Keratinocyte (primary cell): ENCODE data around the gene DENND4B. TPM values are rescaled to one million over a fixed set of nuclear protein-coding genes. Genes with fewer than 3 reads are reported as not detected.

Source experiments
- DNase-seq: peaks from one replicate; pipeline ENCODE4 v3.0.0-alpha.2; 2011; ENCODE audit warnings: low read depth, missing footprints, low spot score
- FAIRE-seq: peaks from 2 replicates; lab custom pipeline; 2011; peaks lifted over from hg19 to GRCh38; lab: Jason Lieb, UNC
- H2AFZ ChIP-seq: 2 replicates; pipeline ENCODE4 v1.6.0; 2012; ENCODE audit warnings: low read length, control low read depth, inconsistent platforms; ENCODE audit not compliant: control insufficient read depth
- H3K27ac ChIP-seq: 2 replicates; pipeline ENCODE4 v1.5.1; 2011; ENCODE audit warnings: low read length; ENCODE audit not compliant: control insufficient read depth, insufficient read depth
- H3K27me3 ChIP-seq: 3 replicates; pipeline ENCODE4 v1.6.0; 2011; ENCODE audit warnings: low read length; ENCODE audit not compliant: control insufficient read depth, insufficient read depth; ENCODE audit errors: extremely low read depth
- H3K36me3 ChIP-seq, 2 experiments: 2 replicates in 1 of 2; 3 replicates in 1 of 2; pipeline ENCODE4 v1.5.1; 2011; ENCODE audit warnings: low read length in 2 of 2, mild to moderate bottlenecking in 1 of 2; ENCODE audit not compliant: control insufficient read depth in 2 of 2, insufficient read depth in 2 of 2; ENCODE audit errors: extremely low read depth in 1 of 2
- H3K4me1 ChIP-seq: 3 replicates; pipeline ENCODE4 v1.5.1; 2011; ENCODE audit warnings: low read length; ENCODE audit not compliant: control insufficient read depth, insufficient read depth; ENCODE audit errors: extremely low read depth
- H3K4me2 ChIP-seq: 3 replicates; pipeline ENCODE4 v1.6.0; 2011; ENCODE audit warnings: low read depth, low read length; ENCODE audit not compliant: control insufficient read depth, insufficient read depth; ENCODE audit errors: extremely low read depth
- H3K4me3 ChIP-seq, 3 experiments: fragments of 200-600 bp in 1 of 3; sonication (generic) in 1 of 3; 2 replicates in 2 of 3; 3 replicates in 1 of 3; pipeline ENCODE4 v1.5.1; 2011 to 2016; ENCODE audit warnings: low read length in 3 of 3, mild to moderate bottlenecking in 3 of 3, control low read depth in 2 of 3, inconsistent platforms in 1 of 3, low read depth in 1 of 3, mixed read lengths in 1 of 3, mixed run types in 1 of 3, moderate library complexity in 1 of 3; ENCODE audit not compliant: control insufficient read depth in 2 of 3, insufficient read depth in 2 of 3; ENCODE audit errors: extremely low read depth in 1 of 3
- H3K79me2 ChIP-seq: 2 replicates; pipeline ENCODE4 v1.6.0; 2012; ENCODE audit warnings: low read length; ENCODE audit not compliant: control insufficient read depth, insufficient read depth
- H3K9ac ChIP-seq: 3 replicates; pipeline ENCODE4 v1.6.0; 2011; ENCODE audit warnings: low read length; ENCODE audit not compliant: control insufficient read depth, insufficient read depth; ENCODE audit errors: extremely low read depth
- H3K9me1 ChIP-seq: 3 replicates; pipeline ENCODE4 v1.6.0; 2011; ENCODE audit warnings: low read length; ENCODE audit not compliant: control insufficient read depth, insufficient read depth; ENCODE audit errors: extremely low read depth
- H3K9me3 ChIP-seq: 2 replicates; pipeline ENCODE4 v1.5.1; 2012; ENCODE audit warnings: low read depth, low read length; ENCODE audit not compliant: control insufficient read depth
- H4K20me1 ChIP-seq: 3 replicates; pipeline ENCODE4 v1.6.0; 2011; ENCODE audit warnings: low read length; ENCODE audit not compliant: control insufficient read depth, insufficient read depth; ENCODE audit errors: extremely low read depth
- EZH2 ChIP-seq: IDR thresholded peaks from one replicate; pipeline ENCODE4 v1.6.1; 2012; ENCODE audit warnings: inconsistent platforms, mild to moderate bottlenecking, low read length, moderate library complexity
- dilution Hi-C: fragments of 300-500 bp; cut with MboI; formaldehyde crosslinking; loops from one replicate; pipeline ENCODE4 v1.7.0; 2020; ENCODE audit warnings: low sequenced_read_pairs; ENCODE audit not compliant: extremely low pct_ligation_motif_present
- polyA plus RNA-seq, 5 experiments: library from polyadenylated mRNA; depleted of rRNA in 3 of 5; stranded (reverse) in 3 of 5; stranded (forward) in 1 of 5; unstranded in 1 of 5; fragments of >200 nt; gene quantifications; 1 replicate in 1 of 5; 2 replicates in 3 of 5; 3 replicates in 1 of 5; pipeline versions ENCODE4 v1.2.1 to v1.2.3, GENCODE V29; 2011 to 2012; ENCODE audit warnings: missing spikeins in 2 of 5, low read depth in 1 of 5, low replicate concordance in 1 of 5
- TF ChIP-seq, protein P1 (sequence below), 3 experiments: IDR thresholded peaks in 1 of 3; conservative IDR thresholded peaks in 1 of 3; optimal IDR thresholded peaks in 1 of 3; 2 replicates in 2 of 3; 3 replicates in 1 of 3; pipeline versions ENCODE3 to v1.5.1; 2011; ENCODE audit warnings: low read length in 3 of 3, mild to moderate bottlenecking in 3 of 3, moderate library complexity in 2 of 3, control low read depth in 1 of 3, inconsistent platforms in 1 of 3; ENCODE audit not compliant: insufficient read depth in 2 of 3; ENCODE audit errors: extremely low read depth in 1 of 3

The DENND4B gene
- polyA plus RNA-seq, 1 donor (not counting 4 experiments of a cell fraction or from before 2014, with no cell fraction given): 7.9 TPM

DNA sequence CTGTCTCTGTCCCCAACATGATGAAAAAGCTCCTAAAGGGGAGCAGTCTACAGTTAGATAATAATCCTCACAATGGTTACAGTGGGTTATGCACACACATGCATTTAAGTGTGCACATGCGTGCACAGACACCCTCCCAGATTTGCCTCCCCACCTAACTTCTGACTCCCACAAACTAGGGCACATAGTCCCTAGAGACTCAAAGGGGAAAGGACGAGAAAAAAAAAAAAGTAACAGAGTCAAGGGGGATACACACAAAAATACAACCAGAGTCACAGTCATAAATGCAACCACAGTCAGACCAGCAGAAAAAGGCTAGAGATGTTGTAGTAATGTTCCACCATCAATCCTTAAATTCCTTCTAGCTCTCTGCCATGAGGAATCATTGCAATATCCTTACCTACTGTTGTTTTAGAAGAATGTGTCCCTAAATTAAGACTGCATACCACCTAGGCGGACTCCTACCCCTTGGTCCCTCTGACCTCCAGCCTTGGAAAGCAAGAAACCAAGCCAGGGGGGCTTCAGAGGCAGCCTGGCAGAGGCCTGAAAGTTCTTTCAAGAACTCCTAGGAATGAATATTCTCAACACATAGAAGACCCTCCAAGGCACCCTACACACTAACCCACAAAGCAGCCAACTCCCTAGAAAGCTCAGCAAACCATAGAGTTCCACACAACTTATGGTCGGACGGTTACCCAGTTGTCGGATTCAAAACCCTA, 10.6 kb upstream of the DENND4B start:
- H3K36me3 ChIP-seq: peaks cover 14 to 49% of the 10 kb centered on the region in 2 experiments
- peak overlapping the region; percentile 100 for H3K4me2 ChIP-seq
- H3K4me3 ChIP-seq: peak overlapping the region; percentile 92 to 99 (median 96)
- FAIRE-seq: no peak
- no peaks in the 10 kb centered on the region for H3K27me3 ChIP-seq
- DNase-seq: no peak
- H2AFZ ChIP-seq: no peak overlapping the region
- peaks cover 24% of the 10 kb centered on the region for H3K4me1 ChIP-seq
- H3K9me3 ChIP-seq: no peaks in the 10 kb centered on the region
- peak overlapping the region; percentile 91 for H3K9ac ChIP-seq
- peak overlapping the region; percentile 82 for H3K27ac ChIP-seq
- peaks cover 66% of the 10 kb centered on the region for H3K79me2 ChIP-seq
- TF ChIP-seq EZH2: no peak
- TF ChIP-seq, protein P1, sequence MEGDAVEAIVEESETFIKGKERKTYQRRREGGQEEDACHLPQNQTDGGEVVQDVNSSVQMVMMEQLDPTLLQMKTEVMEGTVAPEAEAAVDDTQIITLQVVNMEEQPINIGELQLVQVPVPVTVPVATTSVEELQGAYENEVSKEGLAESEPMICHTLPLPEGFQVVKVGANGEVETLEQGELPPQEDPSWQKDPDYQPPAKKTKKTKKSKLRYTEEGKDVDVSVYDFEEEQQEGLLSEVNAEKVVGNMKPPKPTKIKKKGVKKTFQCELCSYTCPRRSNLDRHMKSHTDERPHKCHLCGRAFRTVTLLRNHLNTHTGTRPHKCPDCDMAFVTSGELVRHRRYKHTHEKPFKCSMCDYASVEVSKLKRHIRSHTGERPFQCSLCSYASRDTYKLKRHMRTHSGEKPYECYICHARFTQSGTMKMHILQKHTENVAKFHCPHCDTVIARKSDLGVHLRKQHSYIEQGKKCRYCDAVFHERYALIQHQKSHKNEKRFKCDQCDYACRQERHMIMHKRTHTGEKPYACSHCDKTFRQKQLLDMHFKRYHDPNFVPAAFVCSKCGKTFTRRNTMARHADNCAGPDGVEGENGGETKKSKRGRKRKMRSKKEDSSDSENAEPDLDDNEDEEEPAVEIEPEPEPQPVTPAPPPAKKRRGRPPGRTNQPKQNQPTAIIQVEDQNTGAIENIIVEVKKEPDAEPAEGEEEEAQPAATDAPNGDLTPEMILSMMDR (optimal IDR thresholded peaks at IDR 0.05 in 1 of 3, IDR thresholded peaks at IDR 0.05 in 1 of 3, conservative IDR thresholded peaks at IDR 0.05 in 1 of 3; ENCODE audit: extremely low read depth in 1 of 3, insufficient read depth in 2 of 3, low read length in 3 of 3): no peak
- dilution Hi-C loops: no loop called here
- peaks cover 3% of the 10 kb centered on the region for H4K20me1 ChIP-seq
- no peaks in the 10 kb centered on the region for H3K9me1 ChIP-seq

DNA sequence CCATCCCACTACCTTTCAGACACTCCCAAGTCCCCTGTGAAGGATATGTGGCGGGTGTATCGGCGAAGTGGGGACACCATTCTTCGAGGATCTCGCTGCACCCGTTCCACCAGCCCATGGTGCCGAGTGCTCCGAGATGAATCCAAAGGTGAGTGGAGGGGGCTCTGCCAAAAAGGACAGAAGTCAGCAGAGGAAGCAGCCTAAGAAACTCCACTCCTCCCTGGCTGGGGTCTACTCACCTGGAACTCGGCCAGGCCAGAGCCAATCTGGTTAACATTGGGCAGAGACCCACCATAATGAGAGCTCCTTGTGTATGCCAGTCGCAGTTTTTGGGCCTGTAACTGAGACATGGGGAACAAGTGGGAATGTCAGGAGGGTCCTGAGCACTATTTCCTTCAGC, 8.3 kb upstream of the DENND4B start:
- peaks cover 52% of the 10 kb centered on the region for H3K79me2 ChIP-seq
- no peaks in the 10 kb centered on the region for H3K9me1 ChIP-seq
- no peak overlapping the region for H3K27ac ChIP-seq
- dilution Hi-C loops: no loop called here
- peaks cover 3% of the 10 kb centered on the region for H4K20me1 ChIP-seq
- DNase-seq (no peak), FAIRE-seq (no peak)
- H3K9me3 ChIP-seq: no peaks in the 10 kb centered on the region
- H3K27me3 ChIP-seq: no peaks in the 10 kb centered on the region
- no peak overlapping the region for H2AFZ ChIP-seq
- H3K4me3 ChIP-seq: no peak overlapping the region
- peaks cover 26 to 41% of the 10 kb centered on the region in 2 experiments for H3K36me3 ChIP-seq
- H3K4me2 ChIP-seq: no peak overlapping the region
- no peak overlapping the region for H3K9ac ChIP-seq
- H3K4me1 ChIP-seq: peaks cover 14% of the 10 kb centered on the region
- no peak for TF ChIP-seq EZH2
- TF ChIP-seq, protein P1 (optimal IDR thresholded peaks at IDR 0.05 in 1 of 3, IDR thresholded peaks at IDR 0.05 in 1 of 3, conservative IDR thresholded peaks at IDR 0.05 in 1 of 3; ENCODE audit: extremely low read depth in 1 of 3, insufficient read depth in 2 of 3, low read length in 3 of 3): no peak
